Activated CD4-positive, alpha-beta memory T cell treated with anti-CD3 and anti-CD28 coated beads for 36 hours (primary cell): ENCODE results near the gene RD3L. TPM values are rescaled to one million over a fixed set of nuclear protein-coding genes. Genes with fewer than 3 reads are reported as not detected.
A peak's percentile ranks its signal among the peaks of the same experiment; 100 is the strongest.

Source experiments
- CTCF ChIA-PET: fragments of 350-600 bp; sonication (Branson Sonifier 250); formaldehyde crosslinking; loops from one replicate; lab custom pipeline; 2021; ENCODE audit warnings: antibody characterized with exemption, inconsistent platforms; lab: Charles Lee
- POLR2A ChIA-PET: fragments of 350-600 bp; sonication (Branson Sonifier 250); formaldehyde crosslinking; loops from one replicate; lab custom pipeline; 2021; ENCODE audit warnings: antibody characterized with exemption; lab: Charles Lee
- DNase-seq: peaks from one replicate; pipeline ENCODE4 v3.0.0-alpha.2; 2020
- H3K27ac Mint-ChIP-seq: one replicate; pipeline ENCODE4 v1.8.0; 2021; ENCODE audit warnings: mixed read lengths
- H3K27me3 Mint-ChIP-seq: one replicate; pipeline ENCODE4 v1.8.0; 2021; ENCODE audit warnings: mixed read lengths
- H3K36me3 Mint-ChIP-seq: one replicate; pipeline ENCODE4 v1.8.0; 2021; ENCODE audit warnings: mixed read lengths
- H3K4me1 Mint-ChIP-seq: one replicate; pipeline ENCODE4 v1.8.0; 2021; ENCODE audit warnings: low read depth, mixed read lengths
- H3K4me3 Mint-ChIP-seq: one replicate; pipeline ENCODE4 v1.8.0; 2021; ENCODE audit warnings: mild to moderate bottlenecking, mixed read lengths
- H3K9me3 Mint-ChIP-seq: one replicate; pipeline ENCODE4 v1.8.0; 2021; ENCODE audit warnings: mixed read lengths
- intact Hi-C: fragments of 100-400 bp; cut with micrococcal nuclease; formaldehyde crosslinking; loops from one replicate; pipeline ENCODE4 v1.15.1; 2023
- total RNA-seq, 2 experiments: library from RNA; stranded (reverse); gene quantifications; one replicate each; pipeline ENCODE4 v1.2.3, GENCODE V29; 2021

Gene RD3L
- total RNA-seq, 2 experiments from 2014 or later: not detected

GRCh38 chr14:103949131-103949790 lies 6.9 kb upstream of the RD3L start:
- POLR2A ChIA-PET: no interaction called here
- no peaks in the 10 kb centered on the region for H3K9me3 Mint-ChIP-seq
- peaks cover 19% of the 10 kb centered on the region for H3K27me3 Mint-ChIP-seq
- no peak overlapping the region for H3K4me3 Mint-ChIP-seq
- H3K36me3 Mint-ChIP-seq: peaks cover 2% of the 10 kb centered on the region
- H3K27ac Mint-ChIP-seq: no peak overlapping the region
- CTCF ChIA-PET: no interaction called here
- no peaks in the 10 kb centered on the region for H3K4me1 Mint-ChIP-seq
- no peak for DNase-seq
- intact Hi-C loops: no loop called here

- ChIA-PET CTCF (interaction anchor here (1.4 kb wide), 1 partner anchor 47 kb away, joined by 3 read pairs; no protein-coding TSS in a partner anchor), POLR2A (no interaction called here)
- intact Hi-C loops: no loop called here
Observed at GRCh38 chr14:103948442-103948841, 6.1 kb upstream of the RD3L start.

DNA sequence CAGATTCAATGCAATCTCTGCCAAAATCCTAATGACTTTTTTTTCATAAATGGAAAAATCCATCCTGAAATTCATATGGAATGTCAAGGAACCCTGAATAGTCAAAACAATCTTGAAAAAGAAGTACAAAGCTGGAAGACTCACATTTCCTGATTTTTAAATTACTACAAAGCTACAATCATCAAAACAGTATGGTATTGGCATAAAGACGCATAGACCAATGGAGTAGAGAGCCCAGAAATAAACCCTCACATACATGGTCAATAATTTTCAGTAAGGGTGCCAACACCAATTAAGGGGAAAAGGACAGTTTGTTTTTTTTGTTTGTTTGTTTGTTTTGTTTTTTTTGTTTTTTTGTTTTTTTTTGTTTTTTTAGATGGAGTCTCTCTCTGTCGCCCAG lies 4.6 kb upstream of the RD3L start:
- DNase-seq: no peak
- no peak overlapping the region for H3K4me3 Mint-ChIP-seq
- ChIA-PET POLR2A (no interaction called here), CTCF (interaction anchor here (1.4 kb wide), 1 partner anchor 46 kb away, joined by 3 read pairs; no protein-coding TSS in a partner anchor)
- H3K27ac Mint-ChIP-seq: no peak overlapping the region
- intact Hi-C loops: no loop called here
- no peaks in the 10 kb centered on the region for H3K4me1 Mint-ChIP-seq
- H3K9me3 Mint-ChIP-seq: no peaks in the 10 kb centered on the region
- H3K27me3 Mint-ChIP-seq: peaks cover 24% of the 10 kb centered on the region
- H3K36me3 Mint-ChIP-seq: peaks cover 2% of the 10 kb centered on the region

More at GRCh38 chr14:103948442-103948841, 6.1 kb upstream of the RD3L start:
- H3K4me3 Mint-ChIP-seq: no peak overlapping the region
- H3K9me3 Mint-ChIP-seq: no peaks in the 10 kb centered on the region
- no peak for DNase-seq
- H3K36me3 Mint-ChIP-seq: peaks cover 2% of the 10 kb centered on the region
- no peak overlapping the region for H3K27ac Mint-ChIP-seq
- no peaks in the 10 kb centered on the region for H3K4me1 Mint-ChIP-seq
- peaks cover 21% of the 10 kb centered on the region for H3K27me3 Mint-ChIP-seq

GRCh38 chr14:103943673-103944072 lies 1.3 kb upstream of the RD3L start:
- Mint-ChIP-seq H3K36me3 (peaks cover 2% of the 10 kb centered on the region), H3K9me3 (no peaks in the 10 kb centered on the region), H3K4me3 (no peak overlapping the region), H3K4me1 (no peaks in the 10 kb centered on the region), H3K27ac (no peak overlapping the region), H3K27me3 (peaks cover 31% of the 10 kb centered on the region)
- ChIA-PET CTCF (no interaction called here), POLR2A (no interaction called here)
- intact Hi-C loops: no loop called here
- no peak for DNase-seq

GRCh38 chr14:103941462-103941861 lies 867 bp downstream of the RD3L start:
- DNase-seq: no peak
- no peak overlapping the region for H3K27ac Mint-ChIP-seq
- no peaks in the 10 kb centered on the region for H3K4me1 Mint-ChIP-seq
- ChIA-PET CTCF (interaction anchor here (1.8 to 1.9 kb wide), 2 partner anchors 41 to 133 kb away, joined by 5 read pairs; no protein-coding TSS in a partner anchor), POLR2A (no interaction called here)
- no peaks in the 10 kb centered on the region for H3K36me3 Mint-ChIP-seq
- H3K9me3 Mint-ChIP-seq: no peaks in the 10 kb centered on the region
- no peak overlapping the region for H3K4me3 Mint-ChIP-seq
- intact Hi-C loops: no loop called here
- H3K27me3 Mint-ChIP-seq: peaks cover 25% of the 10 kb centered on the region

GRCh38 chr14:103935102-103935501 lies 7.2 kb downstream of the RD3L start:
- no peak overlapping the region for H3K4me3 Mint-ChIP-seq
- no peaks in the 10 kb centered on the region for H3K9me3 Mint-ChIP-seq
- ChIA-PET POLR2A (no interaction called here), CTCF (interaction anchor here (0.6 to 1.2 kb wide), 2 partner anchors 13 to 14 kb away, joined by 3 to 5 read pairs; a partner anchor contains a TSS)
- intact Hi-C loops: no loop called here
- H3K27me3 Mint-ChIP-seq: no peaks in the 10 kb centered on the region
- DNase-seq: no peak
- H3K27ac Mint-ChIP-seq: no peak overlapping the region
- no peaks in the 10 kb centered on the region for H3K36me3 Mint-ChIP-seq
- H3K4me1 Mint-ChIP-seq: no peaks in the 10 kb centered on the region

DNA sequence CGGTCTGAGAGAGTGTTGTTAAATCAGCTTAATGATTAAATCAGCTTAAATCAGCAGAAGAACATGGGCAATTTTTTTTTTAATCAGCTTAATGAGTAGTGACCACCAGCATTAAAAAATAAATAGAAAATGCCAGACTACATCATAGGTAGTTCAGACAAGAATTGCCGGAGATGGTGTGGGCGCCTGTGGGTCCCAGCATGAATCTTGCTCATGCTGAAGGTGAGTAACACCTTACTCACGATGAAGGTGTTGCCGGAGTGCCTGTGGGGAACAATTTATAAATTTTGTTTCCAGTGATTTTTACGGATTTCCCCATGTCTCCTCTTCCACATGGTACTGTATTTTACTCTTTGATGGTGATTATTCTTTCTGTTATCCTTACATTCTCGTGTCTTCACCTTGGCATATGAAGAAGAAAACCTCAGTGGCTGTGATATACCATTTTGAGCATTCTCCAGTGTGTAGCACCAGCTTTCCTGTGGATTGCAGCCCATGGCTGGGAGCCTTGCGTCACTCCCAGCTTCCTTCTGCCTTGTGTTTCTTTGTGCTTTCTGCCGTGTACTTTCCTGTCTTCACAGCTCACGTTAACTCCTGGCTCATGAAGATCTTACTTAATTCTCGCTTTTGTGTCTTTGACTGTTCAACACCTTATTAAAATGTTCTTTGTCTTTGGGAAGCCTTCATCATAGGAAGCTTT lies 9.4 kb downstream of the RD3L start:
- H3K27me3 Mint-ChIP-seq: no peaks in the 10 kb centered on the region
- no peak for DNase-seq
- no peaks in the 10 kb centered on the region for H3K36me3 Mint-ChIP-seq
- ChIA-PET CTCF (interaction anchor here (1.0 kb wide), 1 partner anchor 11 kb away, joined by 5 read pairs; no protein-coding TSS in a partner anchor), POLR2A (no interaction called here)
- H3K27ac Mint-ChIP-seq: no peak overlapping the region
- no peaks in the 10 kb centered on the region for H3K4me1 Mint-ChIP-seq
- H3K9me3 Mint-ChIP-seq: no peaks in the 10 kb centered on the region
- intact Hi-C loops: no loop called here
- no peak overlapping the region for H3K4me3 Mint-ChIP-seq

DNA sequence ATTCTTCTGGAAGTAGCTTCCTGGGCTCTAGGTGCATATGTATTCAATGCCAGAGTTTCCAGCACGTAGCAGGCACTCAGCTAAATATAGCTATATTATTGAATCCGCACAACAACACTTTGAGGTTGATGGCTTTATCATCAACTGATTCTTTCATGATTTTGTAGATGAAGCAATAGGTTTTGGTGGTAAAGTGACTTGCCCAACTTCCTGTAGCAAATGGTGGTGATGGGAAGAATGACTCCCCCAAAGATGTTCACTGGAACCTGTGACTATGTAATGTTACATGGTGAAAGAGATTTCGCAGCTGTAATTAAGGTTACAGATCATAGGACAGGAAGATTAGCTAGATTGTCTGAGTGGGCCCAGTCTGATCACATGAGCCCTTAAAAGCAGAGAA lies 10.9 kb downstream of the RD3L start:
- Mint-ChIP-seq H3K27me3 (no peaks in the 10 kb centered on the region), H3K27ac (peak overlapping the region; percentile 46), H3K4me1 (no peaks in the 10 kb centered on the region), H3K9me3 (no peaks in the 10 kb centered on the region), H3K4me3 (no peak overlapping the region), H3K36me3 (no peaks in the 10 kb centered on the region)
- CTCF ChIA-PET: interaction anchor here (1.3 to 1.5 kb wide), 2 partner anchors 9 to 31 kb away, joined by 7 to 11 read pairs; no protein-coding TSS in a partner anchor
- intact Hi-C loops: no loop called here
- POLR2A ChIA-PET: no interaction called here
- no peak for DNase-seq

- H3K4me1 Mint-ChIP-seq: no peaks in the 10 kb centered on the region
- H3K36me3 Mint-ChIP-seq: no peaks in the 10 kb centered on the region
- no peaks in the 10 kb centered on the region for H3K9me3 Mint-ChIP-seq
- ChIA-PET CTCF (no interaction called here), POLR2A (no interaction called here)
- intact Hi-C loops: no loop called here
- no peak for DNase-seq
- no peaks in the 10 kb centered on the region for H3K27me3 Mint-ChIP-seq
- H3K27ac Mint-ChIP-seq: no peak overlapping the region
- no peak overlapping the region for H3K4me3 Mint-ChIP-seq
Observed at GRCh38 chr14:103930051-103930604, 12.2 kb downstream of the RD3L start.

DNA sequence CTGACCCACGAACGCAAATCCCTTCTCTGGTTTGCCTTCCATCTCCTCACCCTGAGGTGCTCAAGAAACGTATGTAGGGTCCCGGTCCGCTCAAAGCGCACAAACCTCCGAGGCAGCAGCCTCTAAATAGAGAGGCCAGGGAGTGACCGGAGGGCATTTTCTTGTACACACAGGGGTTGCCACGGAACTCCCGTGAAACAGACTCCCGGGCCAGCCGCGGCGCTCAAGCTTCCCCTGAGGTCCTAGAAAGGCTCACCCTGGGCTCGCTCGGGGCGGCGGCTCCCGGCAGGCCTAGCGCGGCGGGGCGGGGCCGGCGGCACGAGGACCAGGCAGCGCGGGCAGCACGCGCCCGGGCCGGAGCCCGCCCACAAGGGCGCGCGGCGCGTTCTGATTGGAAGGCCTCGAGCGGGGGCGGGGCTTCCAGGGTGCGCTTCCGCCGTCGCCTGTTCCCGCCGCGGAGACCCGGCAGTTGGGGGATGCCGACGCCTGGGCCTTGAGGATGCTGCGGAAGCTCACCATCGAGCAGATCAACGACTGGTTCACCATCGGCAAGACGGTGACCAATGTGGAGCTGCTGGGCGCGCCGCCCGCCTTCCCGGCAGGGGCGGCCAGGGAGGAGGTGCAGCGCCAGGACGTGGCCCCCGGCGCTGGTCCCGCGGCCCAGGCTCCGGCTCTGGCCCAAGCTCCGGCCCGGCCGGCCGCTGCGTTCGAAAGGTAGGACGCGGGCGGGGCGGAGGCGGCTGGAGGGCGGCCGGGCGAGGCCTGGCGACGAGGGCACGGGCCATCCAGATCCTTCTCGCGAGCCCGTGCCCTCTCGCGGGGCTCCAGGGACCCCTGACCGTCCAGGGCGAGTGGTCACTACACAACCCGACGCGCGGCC lies 14.1 kb downstream of the RD3L start, which contains the start of gene TDRD9:
TDRD9 (plus strand) TSS at position 446 of the 880 bp plus-strand sequence; CDS start at position 500, 54 bp downstream.
- DNase-seq: no peak
- Mint-ChIP-seq H3K4me3 (no peak within 1 kb of the TSS), H3K4me1 (no peaks in the 10 kb centered on the region), H3K36me3 (no peaks in the 10 kb centered on the region), H3K27ac (no peak within 1 kb of the TSS), H3K9me3 (no peaks in the 10 kb centered on the region), H3K27me3 (peaks cover 6% of the 10 kb centered on the region)
- CTCF ChIA-PET: no interaction called here
- POLR2A ChIA-PET: no interaction called here
- intact Hi-C loops: no loop called here

DNA sequence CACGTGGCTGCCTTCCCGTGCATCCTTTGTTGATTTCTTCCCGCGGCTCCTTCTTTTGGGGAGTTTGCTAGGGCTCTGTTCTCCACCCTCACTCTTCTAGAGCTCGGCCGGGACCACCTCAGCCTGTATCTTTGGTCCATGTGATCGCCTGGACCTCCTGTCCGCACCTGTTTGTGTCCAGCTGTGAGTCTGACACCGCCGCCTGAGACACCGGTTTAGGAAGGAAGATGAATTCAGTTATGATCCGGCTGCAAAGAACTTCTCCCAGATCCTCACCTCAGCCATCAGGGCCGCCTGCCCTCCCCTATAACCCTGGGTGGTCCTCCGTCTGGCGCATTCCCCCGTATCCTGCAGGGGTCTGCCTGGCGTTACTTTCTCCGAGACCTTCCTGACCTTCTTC lies 14.8 kb downstream of the RD3L start:
- no peaks in the 10 kb centered on the region for H3K4me1 Mint-ChIP-seq
- no peak overlapping the region for H3K4me3 Mint-ChIP-seq
- peaks cover 6% of the 10 kb centered on the region for H3K27me3 Mint-ChIP-seq
- CTCF ChIA-PET: no interaction called here
- no peak for DNase-seq
- no peaks in the 10 kb centered on the region for H3K36me3 Mint-ChIP-seq
- POLR2A ChIA-PET: no interaction called here
- no peak overlapping the region for H3K27ac Mint-ChIP-seq
- no peaks in the 10 kb centered on the region for H3K9me3 Mint-ChIP-seq
- intact Hi-C loops: no loop called here
